OCI-LY1 (cell line): Measurements from ENCODE around the gene SOX12.

Source experiments
- EZH2 ChIP-seq: fragments of 200-600 bp; sonication (generic), shearing (Covaris generic); IDR thresholded peaks from 2 replicates; pipeline ENCODE4 v1.8.0; 2017; ENCODE audit warnings: borderline replicate concordance, mixed run types, mild to moderate bottlenecking, antibody characterized with exemption, low read length, moderate library complexity, mixed read lengths
- TF ChIP-seq, protein P1 (sequence below): fragments of 200-600 bp; sonication (generic), shearing (Covaris generic); IDR thresholded peaks from 2 replicates; pipeline ENCODE4 v1.5.1; 2017; ENCODE audit warnings: mild to moderate bottlenecking, antibody characterized with exemption, low read length, moderate library complexity, mixed read lengths

DNA sequence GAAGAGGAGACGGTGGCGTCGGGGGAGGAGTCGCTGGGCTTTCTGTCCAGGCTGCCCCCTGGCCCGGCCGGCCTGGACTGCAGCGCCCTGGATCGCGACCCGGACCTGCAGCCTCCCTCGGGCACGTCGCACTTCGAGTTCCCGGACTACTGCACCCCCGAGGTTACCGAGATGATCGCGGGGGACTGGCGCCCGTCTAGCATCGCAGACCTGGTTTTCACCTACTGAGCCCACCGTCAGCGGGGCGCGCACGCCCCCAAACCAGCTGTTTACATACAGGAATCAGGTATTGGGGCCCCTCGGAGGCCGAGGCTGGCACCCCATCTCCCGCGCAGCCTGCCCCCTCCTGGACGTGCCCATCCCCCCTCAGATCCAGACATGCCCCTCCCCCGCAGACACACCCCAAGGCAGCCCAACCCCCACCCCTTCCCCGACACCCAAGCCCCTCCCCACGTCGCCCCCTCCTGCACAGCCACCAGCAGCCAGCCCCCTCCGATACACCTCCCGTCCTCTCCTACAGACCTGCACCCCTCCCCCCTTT lies 1.4 kb downstream of the SOX12 start:
- TF ChIP-seq, protein P1, sequence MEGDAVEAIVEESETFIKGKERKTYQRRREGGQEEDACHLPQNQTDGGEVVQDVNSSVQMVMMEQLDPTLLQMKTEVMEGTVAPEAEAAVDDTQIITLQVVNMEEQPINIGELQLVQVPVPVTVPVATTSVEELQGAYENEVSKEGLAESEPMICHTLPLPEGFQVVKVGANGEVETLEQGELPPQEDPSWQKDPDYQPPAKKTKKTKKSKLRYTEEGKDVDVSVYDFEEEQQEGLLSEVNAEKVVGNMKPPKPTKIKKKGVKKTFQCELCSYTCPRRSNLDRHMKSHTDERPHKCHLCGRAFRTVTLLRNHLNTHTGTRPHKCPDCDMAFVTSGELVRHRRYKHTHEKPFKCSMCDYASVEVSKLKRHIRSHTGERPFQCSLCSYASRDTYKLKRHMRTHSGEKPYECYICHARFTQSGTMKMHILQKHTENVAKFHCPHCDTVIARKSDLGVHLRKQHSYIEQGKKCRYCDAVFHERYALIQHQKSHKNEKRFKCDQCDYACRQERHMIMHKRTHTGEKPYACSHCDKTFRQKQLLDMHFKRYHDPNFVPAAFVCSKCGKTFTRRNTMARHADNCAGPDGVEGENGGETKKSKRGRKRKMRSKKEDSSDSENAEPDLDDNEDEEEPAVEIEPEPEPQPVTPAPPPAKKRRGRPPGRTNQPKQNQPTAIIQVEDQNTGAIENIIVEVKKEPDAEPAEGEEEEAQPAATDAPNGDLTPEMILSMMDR: no peak
- TF ChIP-seq EZH2: no peak
